IPS-15b (cell line): Measurements from ENCODE around the gene INTS11.

Source experiments
- H3K27me3 ChIP-seq: one replicate; pipeline ENCODE4 v1.6.1; 2013; ENCODE audit warnings: low read length; ENCODE audit not compliant: control insufficient read depth, insufficient read depth
- H3K36me3 ChIP-seq: one replicate; pipeline ENCODE4 v1.6.1; 2013; ENCODE audit warnings: low read length; ENCODE audit not compliant: control insufficient read depth, insufficient read depth
- H3K4me1 ChIP-seq: one replicate; pipeline ENCODE4 v1.6.1; 2013; ENCODE audit warnings: mild to moderate bottlenecking, low read length; ENCODE audit not compliant: control insufficient read depth, insufficient read depth
- H3K4me3 ChIP-seq: one replicate; pipeline ENCODE4 v1.5.1; 2013; ENCODE audit warnings: low read depth, low read length
- H3K9ac ChIP-seq: one replicate; pipeline ENCODE4 v1.6.1; 2013; ENCODE audit warnings: low read depth, mild to moderate bottlenecking, low read length
- H3K9me3 ChIP-seq: one replicate; pipeline ENCODE4 v1.6.1; 2013; ENCODE audit warnings: mild to moderate bottlenecking, low read length; ENCODE audit not compliant: control insufficient read depth, insufficient read depth

The INTS11 gene

DNA sequence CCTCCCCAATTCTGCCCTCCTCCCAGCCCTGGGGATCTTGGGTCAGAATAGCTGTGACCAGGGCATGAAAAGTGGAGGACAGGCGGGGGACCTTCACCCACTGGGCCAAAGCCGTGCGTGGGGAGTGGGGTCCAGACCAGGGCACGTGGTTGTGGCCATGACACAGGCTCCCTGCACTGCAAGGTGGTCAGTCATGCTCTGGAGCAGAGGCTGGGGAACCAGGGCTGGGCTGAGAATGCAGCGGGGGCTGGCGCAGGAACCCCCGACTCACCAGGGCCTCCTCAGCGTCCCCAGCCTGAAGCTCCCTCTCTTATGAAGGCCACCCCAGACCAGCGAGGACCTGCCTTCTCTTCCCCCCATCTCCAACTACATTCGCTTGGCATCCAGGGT is 22.0 kb upstream of the INTS11 start:
- Histone ChIP-seq H3K4me1 (peaks cover 2% of the 10 kb centered on the region), H3K27me3 (no peaks in the 10 kb centered on the region), H3K36me3 (peaks cover under 1% of the 10 kb centered on the region), H3K9ac (no peak overlapping the region), H3K4me3 (no peak overlapping the region), H3K9me3 (no peaks in the 10 kb centered on the region)

DNA sequence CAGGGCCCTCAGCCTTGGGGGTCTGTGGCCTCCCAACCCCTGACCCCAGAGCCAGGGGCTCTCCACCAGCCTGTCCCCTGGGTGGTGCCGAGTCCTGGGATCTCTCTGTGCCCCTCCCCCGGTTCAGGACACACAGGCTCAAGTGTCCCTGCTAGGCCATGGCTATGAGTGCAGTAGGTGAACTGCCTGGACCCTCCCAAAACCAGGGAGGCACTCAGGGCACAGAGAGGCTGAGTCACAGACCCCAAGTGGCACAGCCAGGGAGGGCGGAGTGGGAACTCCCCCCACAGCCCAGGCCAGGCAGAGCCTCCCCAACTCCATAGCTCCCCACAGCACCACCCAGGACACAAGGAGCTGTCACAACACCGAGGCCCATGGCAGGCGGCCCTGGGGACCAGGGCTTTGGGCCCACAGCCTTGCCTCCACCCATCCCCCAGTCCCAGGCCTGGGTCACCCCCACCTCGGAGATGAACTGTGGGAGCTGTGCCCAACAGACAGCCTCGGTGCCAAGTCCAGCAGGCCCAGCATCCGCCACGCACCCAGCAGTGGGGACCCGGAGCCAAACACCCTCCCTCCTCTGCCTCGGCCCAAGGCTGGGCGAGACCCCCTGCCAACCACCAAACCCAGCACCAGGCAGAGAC is 21.5 kb upstream of the INTS11 start:
- Histone ChIP-seq H3K4me1 (peaks cover 2% of the 10 kb centered on the region), H3K4me3 (no peak overlapping the region), H3K27me3 (no peaks in the 10 kb centered on the region), H3K9ac (peak overlapping the region; percentile 54), H3K9me3 (no peaks in the 10 kb centered on the region), H3K36me3 (peaks cover 6% of the 10 kb centered on the region)

DNA sequence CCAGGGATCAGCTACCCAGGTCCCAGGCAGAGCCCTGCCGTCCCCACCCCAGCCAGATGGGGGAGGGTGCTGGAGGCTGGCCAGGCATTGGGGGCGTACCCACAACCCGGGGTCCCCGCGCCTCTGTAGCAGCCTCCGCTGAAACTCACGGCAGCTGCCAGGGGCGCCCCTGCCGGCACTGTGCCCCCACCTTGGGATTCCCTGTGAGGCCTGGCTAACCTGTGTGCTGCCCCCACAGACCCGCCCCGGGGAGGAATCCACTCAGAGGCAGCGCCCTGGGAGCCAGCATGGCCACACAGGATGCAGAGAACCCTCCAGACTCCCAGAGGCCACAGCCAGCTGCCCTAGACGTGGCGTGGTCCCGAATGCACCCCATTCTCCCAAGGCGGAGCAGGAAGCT is 20.9 kb upstream of the INTS11 start:
- Histone ChIP-seq H3K9ac (no peak overlapping the region), H3K9me3 (no peaks in the 10 kb centered on the region), H3K4me3 (no peak overlapping the region), H3K4me1 (peaks cover 2% of the 10 kb centered on the region), H3K27me3 (no peaks in the 10 kb centered on the region), H3K36me3 (peaks cover 11% of the 10 kb centered on the region)

DNA sequence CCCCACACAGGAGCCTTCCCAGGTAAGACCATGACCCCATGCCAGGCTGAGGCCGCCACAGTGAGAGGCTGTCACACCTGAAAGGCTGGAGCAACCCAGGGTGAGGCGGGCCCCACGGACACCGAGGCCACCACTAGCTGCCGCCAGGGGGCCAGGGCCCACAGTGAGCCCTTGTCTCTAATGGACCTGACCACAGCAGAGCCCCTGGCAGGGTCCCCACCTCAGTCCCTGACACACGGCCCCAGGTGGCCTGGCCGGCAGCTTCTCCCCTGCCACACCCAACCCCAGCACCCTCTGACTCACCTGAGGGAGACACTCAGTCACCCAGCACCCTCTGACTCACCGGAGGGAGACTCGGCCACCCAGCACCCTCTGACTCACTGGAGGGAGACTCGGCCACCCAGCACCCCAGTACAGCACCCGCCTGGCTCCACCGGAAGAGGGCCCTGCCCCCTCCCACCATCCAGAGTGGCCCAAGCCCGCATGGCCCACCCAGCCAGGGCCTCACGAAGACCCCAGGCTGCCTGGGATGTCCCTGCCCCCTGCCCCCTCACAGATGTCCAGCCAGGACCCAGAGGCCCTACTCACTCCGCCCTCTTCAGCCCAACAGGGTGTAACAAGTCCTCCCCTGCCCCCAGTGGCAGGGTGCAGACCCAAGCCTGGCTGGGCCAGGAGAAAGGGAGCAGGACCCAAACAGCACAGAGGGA is 20.3 kb upstream of the INTS11 start:
- Histone ChIP-seq H3K27me3 (no peaks in the 10 kb centered on the region), H3K9ac (no peak overlapping the region), H3K9me3 (no peaks in the 10 kb centered on the region), H3K36me3 (peaks cover 11% of the 10 kb centered on the region), H3K4me1 (peaks cover 2% of the 10 kb centered on the region), H3K4me3 (no peak overlapping the region)

DNA sequence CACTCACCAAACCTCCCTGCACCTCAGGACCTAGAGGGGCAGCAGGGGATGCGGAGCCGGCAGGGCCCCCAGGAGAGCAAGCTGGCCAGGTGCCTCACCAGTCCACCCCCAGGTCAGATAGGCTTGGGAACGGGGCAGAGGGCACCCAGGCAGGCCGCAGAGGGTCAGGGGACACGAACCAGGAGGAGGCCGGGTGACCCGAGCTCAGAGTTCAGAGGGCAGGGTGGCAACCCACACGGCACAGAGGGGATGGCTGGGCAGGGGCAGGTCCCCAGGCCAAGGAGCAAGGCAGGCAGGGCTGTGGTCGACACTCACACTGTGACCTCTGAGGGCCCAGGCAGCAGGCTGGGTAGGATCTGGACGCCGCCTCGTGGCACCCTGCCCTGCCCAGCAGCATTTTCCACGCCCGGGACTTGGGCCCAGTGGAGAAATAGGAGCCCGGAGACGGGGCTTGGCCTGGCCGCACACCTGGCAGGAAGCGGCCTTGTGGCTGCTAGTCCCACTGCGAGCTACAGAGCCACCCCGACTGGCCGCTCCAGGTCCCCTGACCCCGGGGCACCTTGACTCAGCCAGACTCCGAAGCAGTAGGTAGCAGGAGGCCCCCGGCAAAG is 19.5 kb upstream of the INTS11 start:
- no peaks in the 10 kb centered on the region for H3K27me3 ChIP-seq
- peaks cover 2% of the 10 kb centered on the region for H3K4me1 ChIP-seq
- peaks cover 16% of the 10 kb centered on the region for H3K36me3 ChIP-seq
- H3K9ac ChIP-seq: no peak overlapping the region
- H3K4me3 ChIP-seq: no peak overlapping the region
- H3K9me3 ChIP-seq: no peaks in the 10 kb centered on the region

DNA sequence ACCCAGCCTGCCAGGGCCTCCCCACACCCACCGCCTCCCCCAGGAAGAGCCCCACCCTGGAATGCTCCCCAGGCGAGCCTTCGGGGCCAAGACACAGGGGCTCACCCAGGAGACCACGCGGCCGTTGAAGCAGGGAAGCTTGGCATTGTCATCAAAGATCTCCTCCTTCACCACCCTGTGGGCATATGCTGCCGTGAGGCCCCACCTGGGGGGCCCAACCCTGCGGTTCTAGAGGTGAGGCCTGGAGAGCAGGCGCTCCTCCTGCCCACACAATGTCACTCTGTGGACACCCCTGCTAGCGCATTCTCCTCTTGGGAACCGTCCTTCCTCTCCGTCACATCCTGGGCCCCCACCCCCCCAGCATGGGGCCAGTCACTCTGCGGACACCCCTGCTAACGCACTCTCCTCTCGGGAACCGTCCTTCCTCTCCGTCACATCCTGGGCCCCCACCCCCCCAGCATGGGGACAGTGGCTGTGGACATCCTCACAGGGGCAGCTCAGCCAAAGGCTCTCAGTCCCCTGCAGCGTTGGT is 18.2 kb upstream of the INTS11 start:
- peaks cover 26% of the 10 kb centered on the region for H3K36me3 ChIP-seq
- no peaks in the 10 kb centered on the region for H3K27me3 ChIP-seq
- H3K9me3 ChIP-seq: no peaks in the 10 kb centered on the region
- H3K4me1 ChIP-seq: no peaks in the 10 kb centered on the region
- no peak overlapping the region for H3K4me3 ChIP-seq
- H3K9ac ChIP-seq: no peak overlapping the region

DNA sequence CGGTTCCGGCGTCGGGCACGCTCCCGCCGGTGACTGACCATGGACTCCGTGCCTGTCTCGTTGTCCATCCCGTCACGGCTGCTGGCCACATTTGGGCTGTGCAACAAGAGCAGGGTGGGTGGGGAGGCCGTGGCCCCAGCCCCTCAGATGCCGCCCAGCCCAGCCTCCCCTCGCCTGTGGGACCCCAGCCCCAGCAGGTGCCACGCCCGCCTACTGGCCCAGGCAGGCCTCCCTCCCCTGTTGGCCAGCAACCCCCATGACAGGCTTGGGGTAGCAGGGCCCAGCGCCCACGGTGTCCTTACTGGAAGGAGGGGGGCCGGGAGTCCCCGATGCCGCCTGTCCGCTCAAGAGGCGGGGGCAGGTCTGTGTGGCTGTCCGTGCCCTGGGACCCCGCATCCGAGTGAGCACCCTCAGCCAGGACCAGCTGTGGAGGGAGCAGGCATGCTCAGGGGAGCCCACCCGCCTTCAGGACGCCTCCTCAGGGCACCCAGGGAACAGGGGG is 17.7 kb upstream of the INTS11 start:
- H3K4me1 ChIP-seq: no peaks in the 10 kb centered on the region
- no peak overlapping the region for H3K4me3 ChIP-seq
- no peak overlapping the region for H3K9ac ChIP-seq
- H3K27me3 ChIP-seq: no peaks in the 10 kb centered on the region
- no peaks in the 10 kb centered on the region for H3K9me3 ChIP-seq
- H3K36me3 ChIP-seq: peaks cover 29% of the 10 kb centered on the region

DNA sequence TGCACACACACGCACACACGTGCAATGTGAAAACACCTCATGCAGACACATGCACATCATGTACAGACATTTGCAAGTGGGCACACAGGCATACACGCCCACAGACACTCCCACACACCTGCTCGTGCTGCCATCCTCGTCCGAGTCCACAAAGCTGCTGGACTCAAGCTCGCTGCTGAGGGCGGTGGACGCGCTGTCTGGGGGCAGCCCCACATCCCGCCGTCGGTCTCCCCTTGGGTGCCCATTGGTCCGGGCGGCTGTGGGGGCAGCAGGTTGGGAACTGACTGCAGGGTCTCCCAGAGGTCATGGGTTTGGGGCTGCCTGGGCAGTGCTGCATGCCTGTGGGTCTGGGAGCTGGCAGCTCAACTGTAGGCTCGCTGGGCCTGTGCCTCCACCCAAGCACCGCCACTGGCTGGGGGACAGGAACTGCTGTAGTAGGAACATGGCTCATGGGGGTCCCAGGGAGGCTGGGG is 17.1 kb upstream of the INTS11 start:
- H3K36me3 ChIP-seq: peaks cover 34% of the 10 kb centered on the region

DNA sequence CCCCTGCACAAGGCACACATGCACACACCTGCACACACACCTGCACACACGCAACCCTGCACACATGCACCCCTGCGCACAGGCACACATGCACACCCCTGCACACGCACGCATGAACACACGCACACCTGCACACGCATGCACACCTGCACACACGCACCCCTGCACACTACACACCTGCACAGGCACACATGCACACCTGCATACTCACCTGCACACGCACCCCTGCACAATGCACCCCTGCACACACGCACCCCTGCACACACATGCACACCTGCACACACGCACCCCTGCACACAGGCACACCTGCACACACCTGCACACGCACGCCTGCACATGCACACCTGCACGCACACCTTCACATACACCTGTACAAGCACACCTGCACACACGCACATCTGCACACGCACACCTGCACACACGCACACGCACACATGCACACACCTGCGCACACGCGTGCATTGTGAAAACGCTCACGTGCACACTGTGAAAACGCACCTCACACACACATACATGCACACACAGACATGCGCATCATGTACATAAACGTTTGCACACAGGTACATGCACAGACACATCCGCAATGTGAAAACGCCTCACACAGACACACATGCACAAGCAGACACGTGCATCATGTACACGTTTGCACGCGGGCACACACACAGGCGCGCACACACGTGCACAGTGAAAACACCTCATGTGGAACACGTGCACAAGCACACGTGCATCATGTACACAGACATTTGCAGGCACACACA is 16.5 kb upstream of the INTS11 start:
- Histone ChIP-seq H3K9ac (no peak overlapping the region), H3K36me3 (peaks cover 36% of the 10 kb centered on the region), H3K9me3 (no peaks in the 10 kb centered on the region), H3K4me1 (no peaks in the 10 kb centered on the region), H3K27me3 (no peaks in the 10 kb centered on the region), H3K4me3 (no peak overlapping the region)

More for the DNA sequence above, 17.1 kb upstream of the INTS11 start:
- Histone ChIP-seq H3K9ac (no peak overlapping the region), H3K27me3 (no peaks in the 10 kb centered on the region), H3K4me1 (no peaks in the 10 kb centered on the region), H3K4me3 (no peak overlapping the region), H3K9me3 (no peaks in the 10 kb centered on the region)

DNA sequence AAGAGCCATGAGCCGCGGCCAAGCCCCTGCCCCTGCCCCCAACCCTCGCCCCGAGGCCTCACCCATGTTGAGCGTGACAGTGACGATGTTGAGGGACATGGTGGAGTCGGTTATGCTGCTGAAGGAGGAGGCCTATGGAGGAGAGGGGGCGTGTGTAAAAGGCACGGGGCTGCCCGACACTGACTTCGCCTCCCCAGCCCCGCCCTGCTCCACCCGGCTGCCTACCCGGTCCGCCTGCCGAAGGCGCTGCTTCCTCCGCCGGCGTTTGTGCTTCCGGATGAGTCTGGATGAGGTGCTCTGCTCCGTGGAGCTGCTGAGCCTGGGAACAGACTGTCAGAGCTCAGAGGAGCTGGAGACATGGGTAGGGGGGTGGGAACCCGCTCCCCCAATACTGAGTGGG is 15.7 kb upstream of the INTS11 start:
- peaks cover 36% of the 10 kb centered on the region for H3K36me3 ChIP-seq
- H3K9ac ChIP-seq: no peak overlapping the region
- no peaks in the 10 kb centered on the region for H3K27me3 ChIP-seq
- no peaks in the 10 kb centered on the region for H3K4me1 ChIP-seq
- H3K4me3 ChIP-seq: no peak overlapping the region
- no peaks in the 10 kb centered on the region for H3K9me3 ChIP-seq

DNA sequence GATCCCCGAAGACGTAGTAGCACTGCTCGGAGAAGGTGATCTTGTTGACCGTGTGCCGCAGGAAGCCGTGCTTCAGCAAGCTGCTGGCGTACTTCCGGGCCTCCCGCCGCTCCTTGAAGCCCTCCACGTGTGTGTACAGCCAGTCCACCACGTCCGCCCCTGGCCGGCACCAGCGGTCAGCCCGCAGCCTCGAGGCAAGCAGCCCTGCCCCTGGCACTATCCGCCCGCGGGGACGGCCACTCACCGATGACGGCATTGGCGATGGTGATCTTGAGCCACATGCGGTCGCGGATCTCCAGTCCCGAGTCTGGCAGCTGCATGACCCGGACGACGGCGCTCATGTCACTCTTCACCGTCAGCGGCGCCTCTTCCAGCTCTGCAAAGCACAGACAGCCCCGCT is 13.8 kb upstream of the INTS11 start:
- no peaks in the 10 kb centered on the region for H3K9me3 ChIP-seq
- H3K4me3 ChIP-seq: no peak overlapping the region
- no peaks in the 10 kb centered on the region for H3K27me3 ChIP-seq
- no peak overlapping the region for H3K9ac ChIP-seq
- H3K36me3 ChIP-seq: peaks cover 36% of the 10 kb centered on the region
- no peaks in the 10 kb centered on the region for H3K4me1 ChIP-seq
